Activated CD4-positive, alpha-beta T cell treated with anti-CD3 and anti-CD28 coated beads, Interleukin-2, amount 10 ng/mL, durations not matched to agents 7 days and 5 days (primary cell): Measurements from ENCODE around the gene SLC38A10. TPM values are rescaled to one million over a fixed set of nuclear protein-coding genes. Genes with fewer than 3 reads are reported as not detected.

Experiments
- CTCF ChIA-PET: fragments of 350-600 bp; sonication (Branson Sonifier 250); formaldehyde crosslinking; loops from one replicate; lab custom pipeline; 2021; ENCODE audit warnings: antibody characterized with exemption; lab: Charles Lee
- POLR2A ChIA-PET: fragments of 350-600 bp; sonication (Branson Sonifier 250); formaldehyde crosslinking; loops from one replicate; lab custom pipeline; 2021; ENCODE audit warnings: antibody characterized with exemption; lab: Charles Lee
- DNase-seq: peaks from one replicate; pipeline ENCODE4 v3.0.0-alpha.2; 2020
- H3K27ac Mint-ChIP-seq: one replicate; pipeline ENCODE4 v1.8.0; 2021; ENCODE audit warnings: mild to moderate bottlenecking, moderate library complexity, mixed read lengths
- H3K27me3 Mint-ChIP-seq: one replicate; pipeline ENCODE4 v1.8.0; 2021; ENCODE audit warnings: mixed read lengths
- H3K36me3 Mint-ChIP-seq: one replicate; pipeline ENCODE4 v1.8.0; 2021; ENCODE audit warnings: low read depth, mixed read lengths
- H3K4me1 Mint-ChIP-seq: one replicate; pipeline ENCODE4 v1.8.0; 2021; ENCODE audit warnings: mixed read lengths
- H3K4me3 Mint-ChIP-seq: one replicate; pipeline ENCODE4 v1.8.0; 2021; ENCODE audit warnings: mild to moderate bottlenecking, moderate library complexity, mixed read lengths
- H3K9me3 Mint-ChIP-seq: one replicate; pipeline ENCODE4 v1.8.0; 2021; ENCODE audit warnings: mixed read lengths
- total RNA-seq, 2 experiments: library from RNA; stranded (reverse); gene quantifications; one replicate each; pipeline ENCODE4 v1.2.3, GENCODE V29; 2021

SLC38A10 gene
- total RNA-seq, 2 experiments from 2014 or later: 94.4 to 109 TPM

GRCh38 chr17:81285179-81285878 is 9.8 kb downstream of the SLC38A10 start:
- H3K27ac Mint-ChIP-seq: peak overlapping the region; percentile 93
- peaks cover 49% of the 10 kb centered on the region for H3K4me1 Mint-ChIP-seq
- CTCF ChIA-PET: interaction anchor here (0.6 to 0.7 kb wide), 2 partner anchors 13 to 366 kb away, joined by 3 to 4 read pairs; no protein-coding TSS in a partner anchor
- H3K9me3 Mint-ChIP-seq: no peaks in the 10 kb centered on the region
- H3K27me3 Mint-ChIP-seq: no peaks in the 10 kb centered on the region
- DNase-seq: peak; percentile 65
- POLR2A ChIA-PET: interaction anchor here (0.6 kb wide), 1 partner anchor 200 kb away, joined by 3 read pairs; no protein-coding TSS in a partner anchor
- H3K4me3 Mint-ChIP-seq: peak overlapping the region; percentile 77
- H3K36me3 Mint-ChIP-seq: peaks cover 43% of the 10 kb centered on the region

- DNase-seq: no peak
- Mint-ChIP-seq H3K36me3 (peaks cover 38% of the 10 kb centered on the region), H3K4me3 (no peak overlapping the region), H3K27ac (no peak overlapping the region), H3K9me3 (no peaks in the 10 kb centered on the region), H3K4me1 (peaks cover 37% of the 10 kb centered on the region), H3K27me3 (no peaks in the 10 kb centered on the region)
- ChIA-PET POLR2A (no interaction called here), CTCF (interaction anchor here (1.4 kb wide), 1 partner anchor 12 kb away, joined by 6 read pairs; the partner anchor contains the start of gene SLC38A10)
These were observed 12.2 kb downstream of the SLC38A10 start for GRCh38 chr17:81282876-81283275.

GRCh38 chr17:81282141-81282540 is 13.0 kb downstream of the SLC38A10 start:
- Mint-ChIP-seq H3K4me3 (no peak overlapping the region), H3K9me3 (no peaks in the 10 kb centered on the region), H3K4me1 (peaks cover 30% of the 10 kb centered on the region), H3K27ac (no peak overlapping the region), H3K36me3 (peaks cover 30% of the 10 kb centered on the region), H3K27me3 (no peaks in the 10 kb centered on the region)
- POLR2A ChIA-PET: no interaction called here
- CTCF ChIA-PET: interaction anchor here (0.6 kb wide), 1 partner anchor 140 kb away, joined by 3 read pairs; no protein-coding TSS in a partner anchor
- no peak for DNase-seq

- CTCF ChIA-PET: interaction anchor here (0.6 to 0.9 kb wide), 2 partner anchors 15 to 38 kb away, joined by 3 read pairs; partner anchors contain the start of gene SLC38A10
- no peak for DNase-seq
- no peaks in the 10 kb centered on the region for H3K9me3 Mint-ChIP-seq
- POLR2A ChIA-PET: no interaction called here
- H3K27me3 Mint-ChIP-seq: no peaks in the 10 kb centered on the region
- H3K4me3 Mint-ChIP-seq: no peak overlapping the region
- peaks cover 35% of the 10 kb centered on the region for H3K36me3 Mint-ChIP-seq
- H3K4me1 Mint-ChIP-seq: peaks cover 14% of the 10 kb centered on the region
- no peak overlapping the region for H3K27ac Mint-ChIP-seq
These were observed 14.5 kb downstream of the SLC38A10 start for GRCh38 chr17:81280571-81280970.

- Mint-ChIP-seq H3K9me3 (no peaks in the 10 kb centered on the region), H3K36me3 (peaks cover 32% of the 10 kb centered on the region), H3K4me1 (peaks cover 5% of the 10 kb centered on the region), H3K27ac (no peak overlapping the region), H3K4me3 (no peak overlapping the region), H3K27me3 (no peaks in the 10 kb centered on the region)
- DNase-seq: no peak
- CTCF ChIA-PET: interaction anchor here (1.6 to 1.7 kb wide), 2 partner anchors 9 to 15 kb away, joined by 3 to 5 read pairs; partner anchors contain the start of gene SLC38A10
- POLR2A ChIA-PET: no interaction called here
These were observed 15.5 kb downstream of the SLC38A10 start for GRCh38 chr17:81279278-81280275.

- Mint-ChIP-seq H3K4me3 (no peak overlapping the region), H3K4me1 (no peaks in the 10 kb centered on the region), H3K27me3 (no peaks in the 10 kb centered on the region), H3K36me3 (peaks cover 28% of the 10 kb centered on the region), H3K27ac (no peak overlapping the region), H3K9me3 (no peaks in the 10 kb centered on the region)
- ChIA-PET POLR2A (no interaction called here), CTCF (interaction anchor here (1.6 to 1.7 kb wide), 2 partner anchors 10 to 16 kb away, joined by 3 to 5 read pairs; partner anchors contain the start of gene SLC38A10)
- DNase-seq: no peak
These were observed 16.3 kb downstream of the SLC38A10 start for GRCh38 chr17:81278831-81279230.

GRCh38 chr17:81277946-81278693 is 17.0 kb downstream of the SLC38A10 start:
- H3K27me3 Mint-ChIP-seq: no peaks in the 10 kb centered on the region
- no peak overlapping the region for H3K4me3 Mint-ChIP-seq
- ChIA-PET CTCF (interaction anchor here (1.6 to 1.7 kb wide), 2 partner anchors 11 to 17 kb away, joined by 3 to 5 read pairs; partner anchors contain the start of gene SLC38A10), POLR2A (no interaction called here)
- peaks cover 30% of the 10 kb centered on the region for H3K36me3 Mint-ChIP-seq
- H3K27ac Mint-ChIP-seq: no peak overlapping the region
- peaks cover 3% of the 10 kb centered on the region for H3K4me1 Mint-ChIP-seq
- no peaks in the 10 kb centered on the region for H3K9me3 Mint-ChIP-seq
- DNase-seq: no peak

GRCh38 chr17:81277421-81277820 is 17.7 kb downstream of the SLC38A10 start:
- Mint-ChIP-seq H3K27ac (no peak overlapping the region), H3K27me3 (no peaks in the 10 kb centered on the region), H3K36me3 (peaks cover 34% of the 10 kb centered on the region), H3K4me1 (peaks cover 8% of the 10 kb centered on the region), H3K9me3 (no peaks in the 10 kb centered on the region), H3K4me3 (no peak overlapping the region)
- POLR2A ChIA-PET: no interaction called here
- CTCF ChIA-PET: interaction anchor here (0.5 kb wide), 1 partner anchor 310 kb away, joined by 3 read pairs; no protein-coding TSS in a partner anchor
- no peak for DNase-seq

GRCh38 chr17:81276781-81277180 is 18.3 kb downstream of the SLC38A10 start:
- POLR2A ChIA-PET: no interaction called here
- Mint-ChIP-seq H3K27ac (no peak overlapping the region), H3K36me3 (peaks cover 31% of the 10 kb centered on the region), H3K4me1 (peaks cover 8% of the 10 kb centered on the region), H3K9me3 (no peaks in the 10 kb centered on the region), H3K4me3 (no peak overlapping the region), H3K27me3 (no peaks in the 10 kb centered on the region)
- CTCF ChIA-PET: interaction anchor here (0.5 kb wide), 1 partner anchor 311 kb away, joined by 3 read pairs; no protein-coding TSS in a partner anchor
- no peak for DNase-seq

- ChIA-PET CTCF (interaction anchor here (1.2 kb wide), 1 partner anchor 17 kb away, joined by 4 read pairs; no protein-coding TSS in a partner anchor), POLR2A (no interaction called here)
- no peaks in the 10 kb centered on the region for H3K27me3 Mint-ChIP-seq
These were observed 20.6 kb downstream of the SLC38A10 start for GRCh38 chr17:81274471-81274855.

GRCh38 chr17:81273698-81274470 is 21.2 kb downstream of the SLC38A10 start:
- Mint-ChIP-seq H3K27ac (no peak overlapping the region), H3K27me3 (no peaks in the 10 kb centered on the region), H3K9me3 (no peaks in the 10 kb centered on the region), H3K4me1 (peaks cover 8% of the 10 kb centered on the region), H3K36me3 (peaks cover 34% of the 10 kb centered on the region), H3K4me3 (no peak overlapping the region)
- ChIA-PET CTCF (no interaction called here), POLR2A (no interaction called here)
- no peak for DNase-seq

More at GRCh38 chr17:81274471-81274855, 20.6 kb downstream of the SLC38A10 start:
- no peak overlapping the region for H3K4me3 Mint-ChIP-seq
- no peak for DNase-seq
- peaks cover 29% of the 10 kb centered on the region for H3K36me3 Mint-ChIP-seq
- H3K9me3 Mint-ChIP-seq: no peaks in the 10 kb centered on the region
- H3K27ac Mint-ChIP-seq: no peak overlapping the region
- H3K4me1 Mint-ChIP-seq: peaks cover 8% of the 10 kb centered on the region
